Keratinocyte (primary cell): ENCODE results near the gene ACER3.

Experiments used
- EZH2 ChIP-seq: IDR thresholded peaks from one replicate; pipeline ENCODE4 v1.6.1; 2012; ENCODE audit warnings: inconsistent platforms, mild to moderate bottlenecking, low read length, moderate library complexity
- TF ChIP-seq, protein P1 (sequence below), 3 experiments: IDR thresholded peaks in 1 of 3; conservative IDR thresholded peaks in 1 of 3; optimal IDR thresholded peaks in 1 of 3; 2 replicates in 2 of 3; 3 replicates in 1 of 3; pipeline versions ENCODE3 to v1.5.1; 2011; ENCODE audit warnings: low read length in 3 of 3, mild to moderate bottlenecking in 3 of 3, moderate library complexity in 2 of 3, control low read depth in 1 of 3, inconsistent platforms in 1 of 3; ENCODE audit not compliant: insufficient read depth in 2 of 3; ENCODE audit errors: extremely low read depth in 1 of 3

DNA sequence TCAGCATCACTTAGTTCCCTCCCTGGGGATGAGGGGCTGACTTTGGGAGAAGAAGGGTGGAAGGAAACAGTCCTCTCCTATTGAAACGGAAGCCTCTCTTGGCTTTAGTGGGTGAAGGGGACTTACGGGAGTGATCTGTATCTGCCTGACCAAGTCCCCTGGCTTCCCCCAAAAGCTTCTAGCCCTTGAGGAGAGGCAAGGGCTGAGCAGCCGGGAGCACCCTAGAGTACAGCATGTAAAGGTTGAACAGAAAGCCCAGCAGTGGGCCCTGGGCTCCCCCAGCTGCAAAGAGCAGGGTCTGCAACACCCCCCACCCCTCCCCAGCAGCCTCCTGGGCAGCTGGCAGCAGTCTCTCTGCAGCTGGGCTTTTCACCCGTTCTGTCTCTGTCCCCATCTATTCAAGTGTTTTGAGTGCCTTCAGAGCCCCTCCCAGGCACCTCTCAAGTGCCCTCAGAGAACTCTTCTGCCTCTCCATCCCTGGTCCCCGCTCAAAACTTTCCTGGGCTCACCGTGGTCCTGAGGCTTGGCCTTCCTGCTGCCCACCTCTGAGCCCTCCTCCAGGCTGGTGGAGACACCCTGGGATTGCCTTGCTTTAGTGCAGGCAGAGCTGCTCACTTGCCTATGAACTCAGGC, 208.7 kb downstream of the ACER3 start:
- TF ChIP-seq, protein P1, sequence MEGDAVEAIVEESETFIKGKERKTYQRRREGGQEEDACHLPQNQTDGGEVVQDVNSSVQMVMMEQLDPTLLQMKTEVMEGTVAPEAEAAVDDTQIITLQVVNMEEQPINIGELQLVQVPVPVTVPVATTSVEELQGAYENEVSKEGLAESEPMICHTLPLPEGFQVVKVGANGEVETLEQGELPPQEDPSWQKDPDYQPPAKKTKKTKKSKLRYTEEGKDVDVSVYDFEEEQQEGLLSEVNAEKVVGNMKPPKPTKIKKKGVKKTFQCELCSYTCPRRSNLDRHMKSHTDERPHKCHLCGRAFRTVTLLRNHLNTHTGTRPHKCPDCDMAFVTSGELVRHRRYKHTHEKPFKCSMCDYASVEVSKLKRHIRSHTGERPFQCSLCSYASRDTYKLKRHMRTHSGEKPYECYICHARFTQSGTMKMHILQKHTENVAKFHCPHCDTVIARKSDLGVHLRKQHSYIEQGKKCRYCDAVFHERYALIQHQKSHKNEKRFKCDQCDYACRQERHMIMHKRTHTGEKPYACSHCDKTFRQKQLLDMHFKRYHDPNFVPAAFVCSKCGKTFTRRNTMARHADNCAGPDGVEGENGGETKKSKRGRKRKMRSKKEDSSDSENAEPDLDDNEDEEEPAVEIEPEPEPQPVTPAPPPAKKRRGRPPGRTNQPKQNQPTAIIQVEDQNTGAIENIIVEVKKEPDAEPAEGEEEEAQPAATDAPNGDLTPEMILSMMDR (optimal IDR thresholded peaks at IDR 0.05 in 1 of 3, IDR thresholded peaks at IDR 0.05 in 1 of 3, conservative IDR thresholded peaks at IDR 0.05 in 1 of 3; ENCODE audit: extremely low read depth in 1 of 3, insufficient read depth in 2 of 3, low read length in 3 of 3) = no peak
- TF ChIP-seq EZH2 = no peak
